ENCODE results near the gene LIPH. TPM values are rescaled to one million over a fixed set of nuclear protein-coding genes. Genes with fewer than 3 reads are reported as not detected.

Gene LIPH
- total and polyA plus RNA-seq, 2 of the 8 experiments (the other 6 are each of a cell fraction or from before 2014, with no cell fraction given), result 0.08 TPM; not detected in 1

DNA sequence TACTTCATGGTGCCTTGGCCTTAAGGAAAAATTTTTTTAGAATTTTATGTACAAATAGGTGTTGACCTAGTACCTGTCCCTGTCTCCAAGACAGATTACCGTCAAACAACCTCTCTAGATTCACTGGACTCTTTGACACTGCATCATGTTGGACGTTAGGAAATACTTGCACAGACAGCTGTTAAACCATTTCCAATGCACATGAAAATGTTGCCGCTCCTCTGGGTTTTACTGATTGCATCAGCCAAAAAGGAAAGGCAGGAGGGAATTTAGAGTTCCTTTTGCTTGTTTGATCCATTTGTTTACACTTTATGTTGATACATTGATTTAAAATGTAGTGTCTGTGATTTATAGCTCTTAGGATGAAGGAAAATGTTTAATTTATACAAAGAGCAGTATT is 68.1 kb downstream of the LIPH start:
- Histone ChIP-seq H3K9ac (replicated peaks in 1 of 4; ENCODE audit: extremely low read depth in 1 of 4, low read depth in 3 of 4, low read length in 3 of 4) (no peak overlapping the region; a peak in 1 of 7 replicates), H3K14ac (ENCODE audit: insufficient read length) (no peak overlapping the region), H4K91ac (replicated peaks; ENCODE audit: insufficient read length, low read length) (no peak overlapping the region), H3K4me3 (ENCODE audit: extremely low read depth in 1 of 4, insufficient read depth in 2 of 4, low read depth in 3 of 4, low read length in 4 of 4) (no peak overlapping the region), H3K4me1 (replicated peaks in 1 of 4; ENCODE audit: control insufficient read depth in 3 of 4, insufficient read depth in 4 of 4, low read length in 3 of 4) (no peaks in the 10 kb centered on the region), H2BK15ac (ENCODE audit: low read length) (no peak overlapping the region), H4K20me1 (replicated peaks in 1 of 2; ENCODE audit: control insufficient read depth in 1 of 2, insufficient read depth in 2 of 2, low read length in 2 of 2) (no peaks in the 10 kb centered on the region), H3K23me2 (ENCODE audit: low read depth, low read length) (no peaks in the 10 kb centered on the region), H2BK12ac (ENCODE audit: low read depth, low read length) (no peak overlapping the region), H3K4ac (replicated peaks; ENCODE audit: insufficient read length, low read depth, low read length) (no peak overlapping the region), H3K18ac (ENCODE audit: extremely low read depth, low read length) (no peak overlapping the region), H3K23ac (ENCODE audit: insufficient read length) (no peak overlapping the region), H3K4me2 (ENCODE audit: insufficient read depth in 1 of 2, low read depth in 2 of 2, low read length in 2 of 2) (no peak overlapping the region), H3K27me3 (replicated peaks in 1 of 4; ENCODE audit: control insufficient read depth in 3 of 4, extremely low read depth in 1 of 4, insufficient read depth in 3 of 4, low read length in 3 of 4) (no peaks in the 10 kb centered on the region), H2BK20ac (ENCODE audit: low read length) (no peak overlapping the region), H2BK120ac (replicated peaks; ENCODE audit: low read depth, low read length) (no peak overlapping the region), H3K56ac (replicated peaks; ENCODE audit: insufficient read length, low read depth, low read length) (no peak overlapping the region), H2AFZ (ENCODE audit: low read length) (no peak overlapping the region), H4K5ac (ENCODE audit: insufficient read length, low read depth, low read length) (no peak overlapping the region), H3K79me1 (ENCODE audit: low read depth, low read length) (no peaks in the 10 kb centered on the region), H4K8ac (ENCODE audit: extremely low read depth, insufficient read depth, low read length) (no peak overlapping the region), H3K27ac (ENCODE audit: low read depth, low read length) (no peak overlapping the region), H2AK5ac (ENCODE audit: low read depth, low read length) (no peak overlapping the region), H2BK5ac (ENCODE audit: low read depth, low read length) (no peak overlapping the region), H3K9me3 (ENCODE audit: insufficient read depth in 2 of 2, low read depth in 1 of 2, low read length in 1 of 2) (no peaks in the 10 kb centered on the region), H3K36me3 (ENCODE audit: control insufficient read depth in 2 of 4, insufficient read depth in 4 of 4, low read length in 3 of 4) (peaks cover 0 to 2% (median under 1%) of the 10 kb centered on the region in 4 experiments; a peak in 3 of 8 replicates), H3K79me2 (ENCODE audit: control insufficient read depth in 1 of 2, insufficient read depth in 2 of 2, low read length in 2 of 2) (no peaks in the 10 kb centered on the region)
- ChIA-PET CTCF (ENCODE audit: partially characterized antibody) (interaction anchor here (0.7 to 1.4 kb wide), 4 partner anchors 11 to 1656 kb away, joined by 3 to 6 read pairs (median 4); no protein-coding TSS in a partner anchor), POLR2A (ENCODE audit: partially characterized antibody) (interaction anchor here (1.0 to 1.5 kb wide), 2 partner anchors 15 kb away, joined by 4 to 6 read pairs; partner anchors contain the start of gene TMEM41A)
- FAIRE-seq, result no peak
- WGBS, 2 experiments (ENCODE audit: extremely low coverage in 1 of 2, insufficient coverage in 1 of 2, insufficient read length in 1 of 2, insufficient replicate concordance in 2 of 2, low coverage in 1 of 2, low lambda C conversion rate in 2 of 2, missing lambda C conversion rate in 1 of 2), result 87% methylated on average over 3 of the region's 3 CpGs; no CpG with 5 or more reads in 1 of the 2 experiments
- no peak for TF ChIP-seq EP300 (IDR thresholded peaks at IDR 0.05; ENCODE audit: borderline replicate concordance in 1 of 2, low read depth in 2 of 2, low read length in 2 of 2)
- TF ChIP-seq SP4 (IDR thresholded peaks at IDR 0.05; ENCODE audit: low read length), result no peak
- no peak for TF ChIP-seq SP1 (IDR thresholded peaks at IDR 0.05; ENCODE audit: low read depth, low read length)
- TF ChIP-seq MAFK (IDR thresholded peaks at IDR 0.05; ENCODE audit: low read depth, low read length), result no peak
- TF ChIP-seq PHF8 (conservative IDR thresholded peaks at IDR 0.05; ENCODE audit: low read depth, low read length), result no peak
- no peak for TF ChIP-seq SRF (IDR thresholded peaks at IDR 0.05; ENCODE audit: low read depth, low read length)
- no peak for TF ChIP-seq EGR1 (IDR thresholded peaks at IDR 0.05; ENCODE audit: borderline replicate concordance, low read depth, low read length)
- no peak for DNase-seq (ENCODE audit: low read depth in 1 of 2, low spot score in 2 of 2)

Data from H1 (cell line).